ENCODE results near the gene EMC7.
A peak's percentile ranks its signal among the peaks of the same experiment; 100 is the strongest.
"Not testable (repeated sequence)": the region's sequence is repeated elsewhere in the genome, so short reads cannot be mapped to it uniquely, and the experiment has no call there.

EMC7 gene

DNA sequence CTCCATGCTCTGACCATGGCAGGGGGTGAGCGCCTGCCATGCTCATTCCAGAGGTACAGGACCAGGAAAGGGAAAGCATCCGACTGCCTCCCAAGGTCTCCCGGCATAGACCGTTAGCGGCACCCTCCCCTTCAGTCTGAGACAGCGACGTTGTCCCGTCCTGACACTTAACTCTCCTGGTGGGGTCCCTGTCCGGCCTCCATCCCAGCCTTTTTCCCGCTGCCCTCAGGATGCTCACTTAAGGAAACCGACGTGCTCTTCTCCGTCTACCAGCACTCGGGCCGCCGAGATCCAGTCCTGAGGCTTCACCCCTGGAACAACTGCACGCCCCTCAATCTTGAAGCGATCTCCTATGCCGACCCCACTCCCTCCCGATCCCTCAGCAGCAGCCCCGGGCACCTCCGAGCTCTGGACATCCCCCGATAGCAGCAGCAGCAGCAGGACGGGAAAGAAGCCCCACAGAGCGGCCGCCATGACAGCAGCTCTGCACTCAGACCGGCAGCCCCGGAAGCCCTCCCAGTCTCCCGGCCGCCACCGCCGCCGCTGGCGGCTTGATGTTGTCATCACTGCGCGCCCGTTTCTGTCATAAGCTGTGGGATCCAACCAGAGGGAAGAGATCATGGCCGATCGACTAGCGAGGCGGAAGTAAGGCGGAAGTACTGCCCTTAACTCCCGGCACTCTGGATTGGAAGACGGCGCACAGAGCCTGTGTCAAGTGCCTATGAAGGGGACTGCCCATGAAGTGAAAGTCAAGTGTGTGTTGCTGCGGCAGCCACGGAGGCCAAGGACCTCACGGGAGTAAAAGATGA is at the start of gene EMC7, which contains the start of gene PGBD4:
TSS of gene EMC7 (minus strand) at position 497 of the 809 bp plus-strand sequence. CDS start at position 474, 23 bp downstream.
TSS of gene PGBD4 (plus strand) at position 718 of the 809 bp plus-strand sequence. CDS start 449 bp downstream, outside the sequence.
- ATAC-seq (peak; percentile 100), DNase-seq (peak; percentile 99)

- DNase-seq (no peak), ATAC-seq (no peak)
Measured at GRCh38 chr15:34147371-34148140, 45.9 kb upstream of the EMC7 start.

DNA sequence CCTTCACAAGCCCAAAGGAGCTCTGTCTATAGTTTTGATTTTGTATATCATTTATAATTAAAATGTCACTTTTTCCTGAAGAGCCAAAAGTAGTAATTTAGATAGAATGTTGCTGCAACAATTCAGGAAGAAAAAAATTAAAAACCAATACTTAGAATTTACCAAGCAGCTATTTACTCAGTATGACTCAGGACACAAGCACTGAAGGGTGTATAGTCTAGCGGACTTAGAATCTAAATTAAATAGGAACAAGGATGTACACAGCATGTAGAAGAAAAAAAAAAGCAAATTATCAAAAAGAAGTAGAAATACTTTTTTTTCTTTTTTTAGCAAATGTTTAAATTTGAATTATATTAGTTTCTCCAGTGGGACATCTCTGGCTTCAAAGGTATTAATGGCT is 31.8 kb upstream of the EMC7 start:
- DNase-seq (no peak), ATAC-seq (no peak)

- no peak for ATAC-seq
- no peak for DNase-seq
Measured at GRCh38 chr15:34132881-34133280, 31.2 kb upstream of the EMC7 start.

GRCh38 chr15:34128898-34129297 is 27.2 kb upstream of the EMC7 start:
- DNase-seq (no peak), ATAC-seq (no peak)

- no peak for DNase-seq
- no peak for ATAC-seq
Measured at GRCh38 chr15:34126522-34126921, 24.9 kb upstream of the EMC7 start.

- no peak for DNase-seq
- ATAC-seq: no peak
Measured at GRCh38 chr15:34125945-34126344, 24.3 kb upstream of the EMC7 start.

GRCh38 chr15:34124651-34125050 is 23.0 kb upstream of the EMC7 start:
- DNase-seq: no peak
- ATAC-seq: no peak

- DNase-seq (no peak), ATAC-seq (no peak)
Measured at GRCh38 chr15:34122771-34123183, 21.1 kb upstream of the EMC7 start.

GRCh38 chr15:34121786-34122185 is 20.1 kb upstream of the EMC7 start:
- DNase-seq, ATAC-seq: not testable (repeated sequence)

DNA sequence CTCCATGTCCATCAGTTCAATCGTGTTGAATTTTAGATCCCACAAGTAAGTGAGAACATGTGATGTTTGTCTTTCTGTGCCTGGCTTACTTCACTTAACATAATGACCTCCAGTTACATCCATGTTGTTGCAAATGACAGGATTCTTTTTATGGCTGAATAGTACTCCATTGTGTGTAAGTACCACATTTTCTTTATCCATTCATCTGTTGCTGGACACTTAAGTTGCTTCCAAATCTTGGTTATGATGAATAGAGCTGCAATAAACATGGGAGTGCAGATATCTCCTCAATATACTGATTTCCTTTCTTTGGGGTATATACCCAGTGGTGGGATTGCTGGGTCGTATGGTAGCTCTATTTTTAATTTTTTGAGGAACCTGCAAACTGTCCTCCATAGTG is 18.8 kb upstream of the EMC7 start:
- not testable (repeated sequence) for DNase-seq, ATAC-seq

GRCh38 chr15:34119291-34119690 is 17.6 kb upstream of the EMC7 start:
- DNase-seq (no peak), ATAC-seq (no peak)

GRCh38 chr15:34116620-34117019 is 15.0 kb upstream of the EMC7 start:
- no peak for DNase-seq
- ATAC-seq: no peak

GRCh38 chr15:34114739-34115138 is 13.1 kb upstream of the EMC7 start:
- DNase-seq (no peak), ATAC-seq (no peak)

GRCh38 chr15:34114215-34114614 is 12.6 kb upstream of the EMC7 start:
- ATAC-seq (no peak), DNase-seq (no peak)

DNA sequence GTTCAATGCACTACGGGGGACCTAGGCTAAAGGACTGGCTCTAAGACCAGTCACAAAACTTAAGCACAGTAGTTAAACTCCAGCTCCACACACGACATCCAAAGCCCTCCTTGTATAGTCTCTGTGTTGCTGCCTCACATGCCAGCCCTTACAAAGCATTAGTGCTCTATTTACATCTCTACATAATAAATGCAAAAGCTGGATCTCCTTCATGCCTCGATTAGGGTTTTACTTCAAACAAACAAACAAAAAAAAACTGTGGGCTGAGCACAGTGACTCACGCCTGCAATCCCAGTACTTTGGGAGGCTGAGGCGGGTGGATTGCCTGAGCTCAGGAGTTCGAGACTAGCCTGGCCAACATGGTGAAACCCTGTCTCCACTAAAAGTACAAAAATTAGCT is 9.8 kb upstream of the EMC7 start:
- no peak for ATAC-seq
- no peak for DNase-seq

DNA sequence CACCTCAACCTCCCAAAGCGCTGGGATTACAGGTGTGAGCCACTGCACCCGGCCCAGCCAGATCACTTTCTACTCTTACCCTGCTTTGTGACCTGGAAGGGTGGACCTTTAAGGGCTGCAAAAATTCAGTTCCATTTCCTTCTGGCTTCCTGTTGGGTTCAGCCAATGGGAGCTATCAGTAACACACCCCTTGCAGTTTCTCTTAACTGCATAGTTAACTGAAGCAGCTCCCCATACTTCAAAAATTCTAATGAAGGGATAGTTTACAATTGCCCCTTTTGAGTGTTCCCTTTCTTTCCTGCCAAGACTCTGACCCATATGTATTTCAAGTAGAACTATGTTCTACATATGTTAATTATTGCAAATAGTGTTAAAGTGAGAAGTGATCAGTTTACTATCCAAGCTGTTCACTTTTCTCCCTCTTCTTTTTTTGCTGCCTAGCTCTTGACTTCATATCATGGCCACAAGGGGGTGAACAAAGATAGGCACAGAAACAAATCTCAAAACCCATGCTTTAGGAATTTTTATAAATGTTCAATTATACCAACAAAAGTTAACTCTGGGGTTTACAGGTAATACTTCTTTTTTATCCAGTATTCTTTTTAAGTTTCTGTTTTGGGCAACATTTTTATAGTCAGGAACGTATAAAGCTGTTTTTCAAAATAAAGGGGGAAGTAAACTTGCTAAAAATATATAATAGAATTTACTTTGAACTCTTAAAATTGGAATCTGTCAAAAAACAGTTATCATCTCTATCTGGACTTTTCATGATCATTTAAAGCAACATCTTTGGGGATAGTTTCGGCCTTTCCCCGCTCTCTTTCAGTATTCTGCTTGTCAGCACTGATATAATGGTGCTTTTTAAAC is 8.4 kb upstream of the EMC7 start:
- ATAC-seq (no peak), DNase-seq (no peak)

DNA sequence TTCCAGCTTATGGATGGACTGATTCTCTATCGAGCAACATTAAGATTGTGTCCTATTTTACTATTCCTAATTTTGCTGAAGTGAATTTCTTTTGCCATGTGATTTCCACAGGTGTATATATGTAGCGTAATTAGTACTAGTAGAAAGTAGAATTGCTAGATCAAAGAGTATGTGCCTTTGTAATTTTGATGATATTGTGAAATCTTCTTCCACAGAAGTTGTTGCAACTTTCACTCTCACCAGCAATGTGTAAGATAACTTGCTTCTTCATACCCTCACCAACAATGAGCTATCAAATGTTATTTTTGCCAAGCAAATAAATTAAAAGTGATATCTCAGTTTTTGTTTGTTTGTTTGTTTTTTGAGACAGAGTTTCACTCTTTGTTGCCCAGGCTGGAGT is 5.7 kb upstream of the EMC7 start:
- DNase-seq (no peak), ATAC-seq (no peak)

DNA sequence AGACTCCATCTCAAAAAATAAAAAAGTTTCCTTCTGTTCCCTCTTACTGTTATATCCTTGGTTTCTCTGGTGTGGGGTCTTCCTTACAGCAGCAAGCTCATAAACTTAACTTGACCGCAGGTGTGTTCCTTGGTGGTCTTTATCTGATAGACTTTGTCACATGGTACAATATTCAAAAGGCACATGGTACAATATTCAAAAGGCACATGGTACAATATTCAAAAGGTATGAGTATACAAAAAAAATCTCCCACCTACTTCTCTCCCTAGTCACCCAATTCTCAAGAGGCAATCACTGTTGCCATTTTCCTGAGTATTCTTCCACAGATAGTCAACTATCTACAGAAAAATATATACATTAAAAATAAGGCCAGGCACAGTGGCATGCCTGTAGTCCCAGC is 4.8 kb upstream of the EMC7 start:
- ATAC-seq (no peak), DNase-seq (no peak)

- ATAC-seq (no peak), DNase-seq (peak; percentile 7)
Measured at GRCh38 chr15:34102175-34102925, 688 bp upstream of the EMC7 start.

GRCh38 chr15:34099914-34100313 is 1.7 kb downstream of the EMC7 start:
- DNase-seq: no peak
- ATAC-seq: no peak

DNA sequence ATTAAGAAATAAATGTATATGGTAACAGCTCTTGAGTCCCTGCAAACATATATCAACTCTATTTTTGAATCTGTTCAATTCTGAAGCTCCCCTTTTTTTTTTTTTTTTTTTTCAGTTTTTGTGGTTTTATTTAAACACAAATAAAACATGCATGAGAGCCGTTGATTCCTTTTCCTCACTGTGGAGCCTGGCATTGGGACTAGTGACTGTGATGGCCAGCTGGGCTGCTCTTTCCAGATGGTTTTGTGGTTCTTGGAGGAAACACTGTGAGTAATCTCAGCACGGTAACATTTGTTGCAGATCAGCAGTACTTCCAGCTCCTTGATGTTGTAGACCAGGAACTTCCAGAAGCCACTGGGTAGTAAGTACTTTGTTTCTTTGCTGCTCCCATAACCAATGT is 15.9 kb downstream of the EMC7 start:
- DNase-seq (no peak), ATAC-seq (no peak)

Data from stimulated activated naive CD8-positive, alpha-beta T cell treated with anti-CD3 and anti-CD28 coated beads, Interleukin-15, Interleukin-2, amounts not matched to agents 100 U/mL and 50 U/mL, for 24 hours (primary cell).